H9 (cell line): ENCODE results near the gene AMH. TPM values are rescaled to one million over a fixed set of nuclear protein-coding genes. Genes with fewer than 3 reads are reported as not detected.

ENCODE experiments used
- DNase-seq: peaks from one replicate; pipeline ENCODE4 v3.0.0-alpha.2; 2017
- H2AFZ ChIP-seq: one replicate; pipeline ENCODE4 v1.6.1; 2013; ENCODE audit warnings: mild to moderate bottlenecking, low read length, control low read depth, moderate library complexity
- H2AK5ac ChIP-seq: 2 replicates; pipeline ENCODE4 v1.6.1; 2013; ENCODE audit warnings: low read length, control low read depth, mixed read lengths; ENCODE audit not compliant: insufficient read length
- H2BK120ac ChIP-seq: one replicate; pipeline ENCODE4 v1.6.1; 2013; ENCODE audit warnings: low read depth, mild to moderate bottlenecking, low read length, control low read depth, inconsistent platforms; ENCODE audit not compliant: poor library complexity, severe bottlenecking
- H2BK12ac ChIP-seq: 2 replicates; pipeline ENCODE4 v1.6.1; 2013; ENCODE audit warnings: low read length, control low read depth, mixed read lengths, low read depth; ENCODE audit not compliant: insufficient read length
- H2BK15ac ChIP-seq: 2 replicates; pipeline ENCODE4 v1.6.1; 2013; ENCODE audit warnings: low read depth, low read length, control low read depth
- H2BK20ac ChIP-seq: one replicate; pipeline ENCODE4 v1.6.1; 2013; ENCODE audit warnings: low read depth, mild to moderate bottlenecking, low read length, control low read depth, inconsistent platforms; ENCODE audit not compliant: poor library complexity, severe bottlenecking
- H2BK5ac ChIP-seq: 2 replicates; pipeline ENCODE4 v1.6.1; 2013; ENCODE audit warnings: low read length, control low read depth, mixed read lengths; ENCODE audit not compliant: insufficient read length
- H3K14ac ChIP-seq: 2 replicates; pipeline ENCODE4 v1.6.1; 2013; ENCODE audit warnings: low read length, control low read depth; ENCODE audit not compliant: insufficient read depth
- H3K18ac ChIP-seq: 2 replicates; pipeline ENCODE4 v1.6.1; 2013; ENCODE audit warnings: low read depth, mild to moderate bottlenecking, mixed read lengths, low read length, control low read depth; ENCODE audit not compliant: insufficient read length
- H3K23ac ChIP-seq: 2 replicates; pipeline ENCODE4 v1.6.1; 2013; ENCODE audit warnings: low read length, control low read depth, mixed read lengths, low read depth; ENCODE audit not compliant: insufficient read length
- H3K23me2 ChIP-seq: 2 replicates; pipeline ENCODE4 v1.6.1; 2013; ENCODE audit warnings: low read depth, mild to moderate bottlenecking, mixed read lengths, low read length, control low read depth; ENCODE audit not compliant: insufficient read length, poor library complexity, severe bottlenecking
- H3K27ac ChIP-seq: 2 replicates; pipeline ENCODE4 v1.5.1; 2013; ENCODE audit warnings: low read length, control low read depth, mixed read lengths, low read depth; ENCODE audit not compliant: insufficient read length
- H3K27me3 ChIP-seq: 2 replicates; pipeline ENCODE4 v1.6.1; 2013; ENCODE audit warnings: low read length, control low read depth, inconsistent platforms; ENCODE audit not compliant: insufficient read depth
- H3K4ac ChIP-seq: 2 replicates; pipeline ENCODE4 v1.6.1; 2013; ENCODE audit warnings: low read depth, mild to moderate bottlenecking, control low read depth, inconsistent platforms, low read length, moderate library complexity
- H3K4me1 ChIP-seq: 2 replicates; pipeline ENCODE4 v1.6.1; 2013; ENCODE audit warnings: low read length, control low read depth, inconsistent platforms; ENCODE audit not compliant: insufficient read depth
- H3K4me2 ChIP-seq: 2 replicates; pipeline ENCODE4 v1.6.1; 2013; ENCODE audit warnings: low read length, control low read depth, mixed read lengths; ENCODE audit not compliant: insufficient read length, insufficient read depth
- H3K56ac ChIP-seq: 2 replicates; pipeline ENCODE4 v1.6.1; 2013; ENCODE audit warnings: low read depth, mild to moderate bottlenecking, mixed read lengths, low read length, control low read depth; ENCODE audit not compliant: insufficient read length
- H3K79me1 ChIP-seq: 2 replicates; pipeline ENCODE4 v1.6.1; 2013; ENCODE audit warnings: low read depth, mild to moderate bottlenecking, moderate library complexity, low read length, control low read depth, inconsistent platforms; ENCODE audit not compliant: insufficient read depth, poor library complexity, severe bottlenecking
- H3K79me2 ChIP-seq: 2 replicates; pipeline ENCODE4 v1.6.1; 2013; ENCODE audit warnings: low read length, control low read depth, inconsistent platforms; ENCODE audit not compliant: insufficient read depth
- H3K9ac ChIP-seq: 2 replicates; pipeline ENCODE4 v1.6.1; 2013; ENCODE audit warnings: low read length, control low read depth, mixed read lengths; ENCODE audit not compliant: insufficient read length; ENCODE audit errors: extremely low read depth
- H3K9me3 ChIP-seq: one replicate; pipeline ENCODE4 v1.6.1; 2013; ENCODE audit warnings: low read depth, low read length, inconsistent platforms; ENCODE audit not compliant: control insufficient read depth
- H3T11ph ChIP-seq: one replicate; pipeline ENCODE4 v1.6.1; 2013; ENCODE audit warnings: mild to moderate bottlenecking, low read length, control low read depth, inconsistent platforms
- H4K20me1 ChIP-seq: one replicate; pipeline ENCODE4 v1.6.1; 2013; ENCODE audit not compliant: control insufficient read depth, insufficient read length, insufficient read depth
- H4K5ac ChIP-seq: 2 replicates; pipeline ENCODE4 v1.6.1; 2013; ENCODE audit warnings: low read depth, mild to moderate bottlenecking, mixed read lengths, low read length, control low read depth; ENCODE audit not compliant: insufficient read length
- H4K8ac ChIP-seq: replicated peaks from 2 replicates; pipeline ENCODE4 v1.6.1; 2013; ENCODE audit warnings: low read length, control low read depth, mixed read lengths, low read depth; ENCODE audit not compliant: insufficient read length
- H4K91ac ChIP-seq: 2 replicates; pipeline ENCODE4 v1.6.1; 2013; ENCODE audit warnings: low read depth, mild to moderate bottlenecking, moderate library complexity, mixed read lengths, low read length, control low read depth; ENCODE audit not compliant: insufficient read length
- H3K27ac Mint-ChIP-seq, 3 experiments: 2 replicates in 2 of 3; 3 replicates in 1 of 3; pipeline ENCODE4 v1.8.0; 2020 to 2021; ENCODE audit warnings: mixed read lengths in 3 of 3, mild to moderate bottlenecking in 1 of 3, moderate library complexity in 1 of 3
- H3K27me3 Mint-ChIP-seq: 2 replicates; pipeline ENCODE4 v1.8.0; 2021; ENCODE audit warnings: low read depth, mild to moderate bottlenecking, moderate library complexity, mixed read lengths
- H3K36me3 Mint-ChIP-seq, 3 experiments: 2 replicates in 2 of 3; 3 replicates in 1 of 3; pipeline ENCODE4 v1.8.0; 2020 to 2021; ENCODE audit warnings: low read depth in 3 of 3, mixed read lengths in 3 of 3; ENCODE audit not compliant: insufficient read depth in 1 of 3
- H3K4me1 Mint-ChIP-seq, 2 experiments: 2 replicates each; pipeline ENCODE4 v1.8.0; 2020; ENCODE audit warnings: mixed read lengths in 2 of 2
- H3K4me3 Mint-ChIP-seq, 2 experiments: 2 replicates in 1 of 2; 3 replicates in 1 of 2; pipeline ENCODE4 v1.8.0; 2020 to 2021; ENCODE audit warnings: mild to moderate bottlenecking in 2 of 2, mixed read lengths in 2 of 2, moderate library complexity in 1 of 2
- H3K9me3 Mint-ChIP-seq, 2 experiments: 2 replicates in 1 of 2; 3 replicates in 1 of 2; pipeline ENCODE4 v1.8.0; 2020; ENCODE audit warnings: mild to moderate bottlenecking in 2 of 2, mixed read lengths in 2 of 2, moderate library complexity in 1 of 2
- CTCF ChIP-seq: fragments of 200-600 bp; sonication (generic); conservative IDR thresholded peaks from 3 replicates; pipeline ENCODE4 v1.8.0; 2021; ENCODE audit warnings: antibody characterized with exemption, mild to moderate bottlenecking
- WGBS: extraction: QIAGEN DNeasy Blood & Tissue Kit; methylation state at CpG from one replicate; pipeline ENCODE4 v1.1.7; 2013; ENCODE audit warnings: missing lambda C conversion rate, low lambda C conversion rate, mixed read lengths; ENCODE audit not compliant: insufficient read length; ENCODE audit errors: extremely low coverage; 5-methylcytosine and 5-hydroxymethylcytosine counted together
- long read RNA-seq: library from polyadenylated mRNA; unstranded; transcript quantifications from one replicate; pipeline ENCODE4 v2.0.0, GENCODE V29; 2020
- total RNA-seq: library from RNA; stranded (reverse); gene quantifications from 2 replicates; pipeline ENCODE4 v1.2.1, GENCODE V29; 2021

Gene AMH
- total RNA-seq: 70.2 and 70.7 TPM in 2 replicates
- long read RNA-seq, partial matches to known transcripts: 0 of 2 reads
- long read RNA-seq, other reads (novel, unspliced or antisense): 2 of 2 reads

DNA sequence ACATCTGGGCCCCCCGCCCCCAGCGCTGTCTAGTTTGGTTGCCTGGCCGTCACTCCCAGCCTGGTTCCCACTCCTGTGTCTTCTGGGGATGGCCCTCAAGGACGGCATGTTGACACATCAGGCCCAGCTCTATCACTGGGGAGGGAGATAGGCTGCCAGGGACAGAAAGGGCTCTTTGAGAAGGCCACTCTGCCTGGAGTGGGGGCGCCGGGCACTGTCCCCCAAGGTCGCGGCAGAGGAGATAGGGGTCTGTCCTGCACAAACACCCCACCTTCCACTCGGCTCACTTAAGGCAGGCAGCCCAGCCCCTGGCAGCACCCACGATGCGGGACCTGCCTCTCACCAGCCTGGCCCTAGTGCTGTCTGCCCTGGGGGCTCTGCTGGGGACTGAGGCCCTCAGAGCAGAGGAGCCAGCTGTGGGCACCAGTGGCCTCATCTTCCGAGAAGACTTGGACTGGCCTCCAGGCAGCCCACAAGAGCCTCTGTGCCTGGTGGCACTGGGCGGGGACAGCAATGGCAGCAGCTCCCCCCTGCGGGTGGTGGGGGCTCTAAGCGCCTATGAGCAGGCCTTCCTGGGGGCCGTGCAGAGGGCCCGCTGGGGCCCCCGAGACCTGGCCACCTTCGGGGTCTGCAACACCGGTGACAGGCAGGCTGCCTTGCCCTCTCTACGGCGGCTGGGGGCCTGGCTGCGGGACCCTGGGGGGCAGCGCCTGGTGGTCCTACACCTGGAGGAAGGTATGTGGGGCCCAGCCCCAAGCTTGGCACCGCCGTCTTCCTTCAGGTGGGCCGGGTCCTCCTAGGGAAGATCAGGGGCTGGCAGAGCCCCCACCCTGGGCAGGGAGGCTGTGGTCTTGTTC, at the start of gene AMH:
Gene AMH, plus strand, starts transcription at position 314 of the 857 bp plus-strand sequence. Its CDS starts 10 bp downstream, at position 324.
- H3K56ac ChIP-seq: no peak within 1 kb of the TSS
- no peak within 1 kb of the TSS for H2BK5ac ChIP-seq

More for the DNA sequence above, at the start of gene AMH:
- H4K8ac ChIP-seq: no peak within 1 kb of the TSS
- no peaks in the 10 kb centered on the region for H3K9me3 ChIP-seq
- Mint-ChIP-seq H3K27me3 (peaks cover 11% of the 10 kb centered on the region), H3K9me3 (no peaks in the 10 kb centered on the region), H3K27ac (peak within 1 kb of the TSS in 1 of 3 experiments; percentile 58; a peak in 2 of 7 replicates), H3K4me3 (no peak within 1 kb of the TSS), H3K4me1 (peaks cover 4% of the 10 kb centered on the region in 2 experiments), H3K36me3 (peaks cover 11 to 29% (median 15%) of the 10 kb centered on the region in 3 experiments; a peak in 6 of 7 replicates)
- no peak within 1 kb of the TSS for H3K23ac ChIP-seq
- H3K4me2 ChIP-seq: no peak within 1 kb of the TSS
- no peaks in the 10 kb centered on the region for H3K79me2 ChIP-seq
- H3T11ph ChIP-seq: no peak within 1 kb of the TSS
- H3K79me1 ChIP-seq: no peaks in the 10 kb centered on the region
- no peaks in the 10 kb centered on the region for H4K20me1 ChIP-seq
- H3K4ac ChIP-seq: no peak within 1 kb of the TSS
- H2BK120ac ChIP-seq: no peak within 1 kb of the TSS
- H3K18ac ChIP-seq: no peak within 1 kb of the TSS
- H3K9ac ChIP-seq: no peak within 1 kb of the TSS
- H2AK5ac ChIP-seq: no peak within 1 kb of the TSS
- no peak within 1 kb of the TSS for H4K5ac ChIP-seq
- H2BK12ac ChIP-seq: no peak within 1 kb of the TSS
- no peak within 1 kb of the TSS for H2BK20ac ChIP-seq
- no peaks in the 10 kb centered on the region for H3K4me1 ChIP-seq
- no peak within 1 kb of the TSS for H3K27ac ChIP-seq
- H4K91ac ChIP-seq: no peak within 1 kb of the TSS
- no peak for DNase-seq
- H2AFZ ChIP-seq: no peak within 1 kb of the TSS
- no CpG with 5 or more reads among the region's 27 CpGs for WGBS
- H2BK15ac ChIP-seq: no peak within 1 kb of the TSS
- H3K23me2 ChIP-seq: peaks cover 10% of the 10 kb centered on the region
- TF ChIP-seq CTCF: no peak
- H3K27me3 ChIP-seq: no peaks in the 10 kb centered on the region; the same call in 1 of the 2 replicates
- no peak within 1 kb of the TSS; the same call in 1 of the 2 replicates for H3K14ac ChIP-seq
